Measurements from ENCODE around the gene CSNK1A1. TPM values are rescaled to one million over a fixed set of nuclear protein-coding genes. Genes with fewer than 3 reads are reported as not detected.

Gene CSNK1A1
- total and polyA plus RNA-seq, 2 donors from 2014 or later: 63.9 to 221 TPM

DNA sequence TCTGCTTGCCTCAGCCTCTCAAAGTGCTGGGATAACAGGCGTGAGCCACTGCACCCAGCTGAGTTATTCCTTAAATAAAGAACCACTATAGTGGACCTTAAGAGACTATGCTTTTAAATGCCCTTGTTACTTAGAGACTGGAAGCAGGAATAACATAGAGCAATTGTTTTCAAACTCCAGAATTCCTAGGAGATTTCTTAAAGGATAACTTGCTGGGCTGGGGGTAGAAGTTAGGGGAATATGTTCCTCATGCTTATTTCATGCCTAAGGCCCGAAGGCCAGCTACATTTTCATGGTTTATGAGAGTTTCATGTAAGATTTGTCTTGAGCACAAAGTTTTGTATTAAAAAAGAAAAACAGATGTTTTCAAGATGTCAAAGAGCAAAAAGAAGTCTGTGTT is 48.2 kb downstream of the CSNK1A1 start:
- Histone ChIP-seq H3K9ac (ENCODE audit: low read length in 3 of 3) (no peak overlapping the region), H3K27ac (ENCODE audit: low read depth in 2 of 2, low read length in 2 of 2) (no peak overlapping the region), H3K4me3 (ENCODE audit: low read length in 3 of 3) (no peak overlapping the region), H3K9me3 (ENCODE audit: control insufficient read depth in 2 of 3, insufficient read depth in 1 of 3, low read length in 3 of 3) (no peaks in the 10 kb centered on the region), H3K36me3 (ENCODE audit: control insufficient read depth in 2 of 3, insufficient read depth in 3 of 3, low read length in 3 of 3) (peaks cover 5 to 61% (median 33%) of the 10 kb centered on the region in 3 donors), H3K27me3 (ENCODE audit: control insufficient read depth, insufficient read depth, low read length) (no peaks in the 10 kb centered on the region), H3K4me1 (ENCODE audit: control insufficient read depth in 2 of 3, insufficient read depth in 2 of 3, low read depth in 1 of 3, low read length in 3 of 3) (no peaks in the 10 kb centered on the region)
- TF ChIP-seq, protein P1, sequence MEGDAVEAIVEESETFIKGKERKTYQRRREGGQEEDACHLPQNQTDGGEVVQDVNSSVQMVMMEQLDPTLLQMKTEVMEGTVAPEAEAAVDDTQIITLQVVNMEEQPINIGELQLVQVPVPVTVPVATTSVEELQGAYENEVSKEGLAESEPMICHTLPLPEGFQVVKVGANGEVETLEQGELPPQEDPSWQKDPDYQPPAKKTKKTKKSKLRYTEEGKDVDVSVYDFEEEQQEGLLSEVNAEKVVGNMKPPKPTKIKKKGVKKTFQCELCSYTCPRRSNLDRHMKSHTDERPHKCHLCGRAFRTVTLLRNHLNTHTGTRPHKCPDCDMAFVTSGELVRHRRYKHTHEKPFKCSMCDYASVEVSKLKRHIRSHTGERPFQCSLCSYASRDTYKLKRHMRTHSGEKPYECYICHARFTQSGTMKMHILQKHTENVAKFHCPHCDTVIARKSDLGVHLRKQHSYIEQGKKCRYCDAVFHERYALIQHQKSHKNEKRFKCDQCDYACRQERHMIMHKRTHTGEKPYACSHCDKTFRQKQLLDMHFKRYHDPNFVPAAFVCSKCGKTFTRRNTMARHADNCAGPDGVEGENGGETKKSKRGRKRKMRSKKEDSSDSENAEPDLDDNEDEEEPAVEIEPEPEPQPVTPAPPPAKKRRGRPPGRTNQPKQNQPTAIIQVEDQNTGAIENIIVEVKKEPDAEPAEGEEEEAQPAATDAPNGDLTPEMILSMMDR (IDR thresholded peaks at IDR 0.05; ENCODE audit: borderline replicate concordance, extremely low read depth, insufficient read depth): no peak
- DNase-seq (no peak), FAIRE-seq (no peak)
- intact Hi-C loops (cut with DNase I): no loop called here

DNA sequence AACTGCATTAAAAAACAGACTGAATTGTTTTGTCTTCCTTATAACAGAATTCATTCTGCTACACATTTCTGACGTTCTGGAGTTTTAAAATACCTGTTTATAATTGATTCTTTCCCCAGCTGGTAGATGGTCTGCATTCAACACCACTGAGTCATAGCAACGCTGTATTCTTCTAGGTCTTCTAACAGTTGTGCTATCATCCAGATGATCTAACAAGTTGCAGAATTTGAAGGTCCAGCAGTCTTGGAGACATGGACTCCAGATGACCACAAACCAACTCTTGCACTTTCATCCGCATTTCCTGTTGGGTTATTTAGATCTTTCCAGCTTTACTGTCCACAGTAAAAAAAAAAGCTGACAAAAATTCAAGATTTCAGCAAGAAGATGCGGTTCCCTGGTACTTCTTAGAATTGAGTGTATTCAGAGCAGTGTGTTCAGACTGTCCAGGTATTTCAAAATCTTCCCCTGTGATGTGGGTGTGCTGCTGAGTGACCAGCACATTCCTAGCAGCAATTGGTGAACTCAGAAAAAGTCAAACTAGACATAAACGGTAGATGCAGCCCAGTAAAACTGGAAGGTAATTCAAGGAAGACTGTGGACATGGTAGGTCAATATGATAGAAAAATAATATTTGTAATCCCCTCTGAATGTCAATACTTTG is 50.2 kb downstream of the CSNK1A1 start:
- no peaks in the 10 kb centered on the region for H3K27me3 ChIP-seq (ENCODE audit: control insufficient read depth, insufficient read depth, low read length)
- TF ChIP-seq, protein P1 (IDR thresholded peaks at IDR 0.05; ENCODE audit: borderline replicate concordance, extremely low read depth, insufficient read depth): no peak
- no peak overlapping the region for H3K27ac ChIP-seq (ENCODE audit: low read depth in 2 of 2, low read length in 2 of 2)
- FAIRE-seq (no peak), DNase-seq (no peak)
- intact Hi-C loops (cut with DNase I): no loop called here
- no peaks in the 10 kb centered on the region for H3K9me3 ChIP-seq (ENCODE audit: control insufficient read depth in 2 of 3, insufficient read depth in 1 of 3, low read length in 3 of 3)
- no peaks in the 10 kb centered on the region for H3K4me1 ChIP-seq (ENCODE audit: control insufficient read depth in 2 of 3, insufficient read depth in 2 of 3, low read depth in 1 of 3, low read length in 3 of 3)
- peaks cover 2 to 47% (median 25%) of the 10 kb centered on the region in 3 donors for H3K36me3 ChIP-seq (ENCODE audit: control insufficient read depth in 2 of 3, insufficient read depth in 3 of 3, low read length in 3 of 3)
- H3K4me3 ChIP-seq (ENCODE audit: low read length in 3 of 3): no peak overlapping the region
- no peak overlapping the region for H3K9ac ChIP-seq (ENCODE audit: low read length in 3 of 3)

DNA sequence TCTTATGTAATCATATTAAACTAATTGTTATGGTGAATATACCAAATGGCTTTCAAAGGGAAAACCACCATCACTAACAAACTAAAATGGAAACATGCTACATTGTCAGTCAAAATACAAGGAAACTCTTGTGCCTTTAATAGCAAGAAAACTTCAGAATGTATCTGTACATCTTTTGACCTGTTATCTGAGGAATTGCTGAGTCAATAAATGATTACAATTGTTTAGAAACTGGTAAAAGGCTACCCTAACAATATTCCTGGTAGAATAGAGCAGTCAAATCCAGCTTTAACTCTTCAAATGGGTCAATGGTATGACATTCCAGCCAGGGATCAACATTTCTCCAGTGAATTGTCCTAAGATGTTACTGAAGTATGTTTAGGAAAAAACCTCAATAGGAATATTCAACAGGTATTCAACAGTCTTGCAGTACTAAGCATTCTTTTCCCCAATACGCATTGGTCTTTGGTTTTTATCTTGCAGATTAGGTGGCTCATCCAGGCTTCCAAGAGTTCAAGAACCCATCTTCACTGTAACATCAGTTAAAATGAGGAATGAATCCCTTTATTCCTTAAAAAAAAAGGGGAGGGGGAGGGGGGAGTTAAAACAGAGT is 52.4 kb downstream of the CSNK1A1 start:
- intact Hi-C loops (cut with DNase I): no loop called here

More for the DNA sequence above, 52.4 kb downstream of the CSNK1A1 start:
- Histone ChIP-seq H3K27ac (ENCODE audit: low read depth in 2 of 2, low read length in 2 of 2) (no peak overlapping the region), H3K9ac (ENCODE audit: low read length in 3 of 3) (no peak overlapping the region), H3K4me1 (ENCODE audit: control insufficient read depth in 2 of 3, insufficient read depth in 2 of 3, low read depth in 1 of 3, low read length in 3 of 3) (no peaks in the 10 kb centered on the region), H3K4me3 (ENCODE audit: low read length in 3 of 3) (no peak overlapping the region), H3K27me3 (ENCODE audit: control insufficient read depth, insufficient read depth, low read length) (no peaks in the 10 kb centered on the region), H3K9me3 (ENCODE audit: control insufficient read depth in 2 of 3, insufficient read depth in 1 of 3, low read length in 3 of 3) (no peaks in the 10 kb centered on the region), H3K36me3 (ENCODE audit: control insufficient read depth in 2 of 3, insufficient read depth in 3 of 3, low read length in 3 of 3) (peaks cover 2 to 30% (median 17%) of the 10 kb centered on the region in 3 donors)
- FAIRE-seq: no peak
- TF ChIP-seq, protein P1 (IDR thresholded peaks at IDR 0.05; ENCODE audit: borderline replicate concordance, extremely low read depth, insufficient read depth): no peak
- no peak for DNase-seq

All from kidney (tissue), 14 donors.